CD8-positive, alpha-beta memory T cell (primary cell): ENCODE measurements around the gene DCAF8. TPM values are rescaled to one million over a fixed set of nuclear protein-coding genes. Genes with fewer than 3 reads are reported as not detected.
A peak's percentile ranks its signal among the peaks of the same experiment; 100 is the strongest.

ENCODE experiments used
- CTCF ChIA-PET: fragments of 350-600 bp; sonication (Branson Sonifier 250); formaldehyde crosslinking; loops from one replicate; lab custom pipeline; 2021; ENCODE audit warnings: antibody characterized with exemption; lab: Charles Lee
- POLR2A ChIA-PET: fragments of 350-600 bp; sonication (Branson Sonifier 250); formaldehyde crosslinking; loops from one replicate; lab custom pipeline; 2021; ENCODE audit warnings: antibody characterized with exemption; lab: Charles Lee
- DNase-seq, 5 donors: peaks; one replicate each; pipeline versions ENCODE4 v3.0.0 to v3.0.0-alpha.2; 2020 to 2022; ENCODE audit warnings: mixed read lengths in 1 of 5
- H3K27ac ChIP-seq: one replicate; pipeline ENCODE4 v1.7.0; 2013; ENCODE audit warnings: low read depth, mild to moderate bottlenecking, low read length, moderate library complexity
- H3K27me3 ChIP-seq: 2 replicates; pipeline ENCODE4 v1.7.0; 2013; ENCODE audit warnings: low read length, mild to moderate bottlenecking; ENCODE audit not compliant: insufficient read depth, poor library complexity, severe bottlenecking
- H3K36me3 ChIP-seq: 2 replicates; pipeline ENCODE4 v1.7.0; 2013; ENCODE audit warnings: mild to moderate bottlenecking, low read length, moderate library complexity; ENCODE audit not compliant: insufficient read depth
- H3K4me1 ChIP-seq: 2 replicates; pipeline ENCODE4 v1.7.0; 2013; ENCODE audit warnings: mild to moderate bottlenecking, low read length, moderate library complexity; ENCODE audit not compliant: insufficient read depth
- H3K4me3 ChIP-seq: 2 replicates; pipeline ENCODE4 v1.7.0; 2013; ENCODE audit warnings: mild to moderate bottlenecking, low read length
- H3K9me3 ChIP-seq: 2 replicates; pipeline ENCODE4 v1.7.0; 2013; ENCODE audit warnings: mild to moderate bottlenecking, low read length
- H3K27ac Mint-ChIP-seq, 8 donors: one replicate each; pipeline ENCODE4 v1.8.0; 2020 to 2021; ENCODE audit warnings: mixed read lengths in 8 of 8, mild to moderate bottlenecking in 6 of 8, inconsistent platforms in 3 of 8, moderate library complexity in 3 of 8
- H3K27me3 Mint-ChIP-seq, 2 donors: one replicate each; pipeline ENCODE4 v1.8.0; 2020 to 2021; ENCODE audit warnings: mixed read lengths in 2 of 2, mild to moderate bottlenecking in 1 of 2, moderate library complexity in 1 of 2
- H3K36me3 Mint-ChIP-seq, 3 donors: one replicate each; pipeline ENCODE4 v1.8.0; 2020 to 2021; ENCODE audit warnings: mixed read lengths in 3 of 3, inconsistent platforms in 1 of 3, mild to moderate bottlenecking in 1 of 3
- H3K4me1 Mint-ChIP-seq, 3 donors: one replicate each; pipeline ENCODE4 v1.8.0; 2020 to 2021; ENCODE audit warnings: mixed read lengths in 3 of 3, inconsistent platforms in 1 of 3, mild to moderate bottlenecking in 1 of 3
- H3K4me3 Mint-ChIP-seq, 7 donors: one replicate each; pipeline ENCODE4 v1.8.0; 2020 to 2021; ENCODE audit warnings: mixed read lengths in 7 of 7, mild to moderate bottlenecking in 6 of 7, moderate library complexity in 4 of 7, inconsistent platforms in 2 of 7
- H3K9me3 Mint-ChIP-seq, 5 donors: one replicate each; pipeline ENCODE4 v1.8.0; 2020 to 2022; ENCODE audit warnings: mixed read lengths in 5 of 5, mild to moderate bottlenecking in 3 of 5, moderate library complexity in 2 of 5, inconsistent platforms in 1 of 5
- polyA plus RNA-seq: library from polyadenylated mRNA; unstranded; fragments of 300-500 nt; fragmentation: Illumina TruSeq; gene quantifications from one replicate; pipeline ENCODE4 v1.2.3, GENCODE V29; 2021
- total RNA-seq, 2 experiments: library from RNA; stranded (reverse); gene quantifications; one replicate each; pipeline ENCODE4 v1.2.3, GENCODE V29; 2021

The DCAF8 gene
- total and polyA plus RNA-seq, 3 experiments from 2014 or later, result 54.2 to 97.0 (median 95.6) TPM

DNA sequence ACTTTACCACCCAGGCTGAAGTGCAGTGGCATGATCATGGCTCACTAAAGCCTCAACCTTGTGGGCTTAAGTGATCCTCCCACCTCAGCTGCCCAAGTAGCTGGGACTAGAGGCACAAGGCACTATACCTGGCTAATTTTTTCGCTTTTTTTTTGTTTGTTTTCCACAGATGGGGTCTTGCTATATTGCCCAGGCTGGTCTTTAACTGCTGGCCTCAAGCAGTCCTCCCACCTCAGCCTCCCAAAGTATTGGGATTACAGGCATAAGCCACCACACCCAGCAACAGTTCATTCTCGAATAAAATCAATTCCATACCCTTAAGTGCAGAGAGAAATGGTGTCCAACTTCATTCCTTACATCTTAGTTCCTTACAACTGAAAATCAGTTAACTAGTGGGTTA, 24.8 kb downstream of the DCAF8 start:
- Histone ChIP-seq H3K4me1 (no peaks in the 10 kb centered on the region), H3K36me3 (peaks cover 50% of the 10 kb centered on the region), H3K9me3 (no peaks in the 10 kb centered on the region), H3K27ac (no peak overlapping the region), H3K27me3 (no peaks in the 10 kb centered on the region), H3K4me3 (no peak overlapping the region)
- Mint-ChIP-seq H3K27me3 (no peaks in the 10 kb centered on the region), H3K4me1 (peaks cover 12 to 33% (median 22%) of the 10 kb centered on the region in 3 donors), H3K27ac (no peak overlapping the region), H3K9me3 (no peaks in the 10 kb centered on the region), H3K4me3 (no peak overlapping the region), H3K36me3 (peaks cover 16 to 85% (median 24%) of the 10 kb centered on the region in 3 donors)
- POLR2A ChIA-PET, result interaction anchor here (0.5 kb wide), 1 partner anchor 155 kb away, joined by 3 read pairs; no protein-coding TSS in a partner anchor
- no peak for DNase-seq
- CTCF ChIA-PET, result interaction anchor here (0.8 kb wide), 1 partner anchor 54 kb away, joined by 3 read pairs; no protein-coding TSS in a partner anchor

GRCh38 chr1:160236806-160237205, 25.5 kb downstream of the DCAF8 start:
- peak overlapping the region in 2 of 8 donors; percentile 31 to 75 for H3K27ac Mint-ChIP-seq
- H3K4me1 ChIP-seq, result no peaks in the 10 kb centered on the region
- H3K4me3 ChIP-seq, result no peak overlapping the region
- H3K9me3 Mint-ChIP-seq, result no peaks in the 10 kb centered on the region
- H3K4me3 Mint-ChIP-seq, result no peak overlapping the region
- H3K27me3 Mint-ChIP-seq, result no peaks in the 10 kb centered on the region
- DNase-seq, result no peak
- H3K27me3 ChIP-seq, result no peaks in the 10 kb centered on the region
- peaks cover 12 to 33% (median 20%) of the 10 kb centered on the region in 3 donors for H3K4me1 Mint-ChIP-seq
- H3K27ac ChIP-seq, result no peak overlapping the region
- peaks cover 16 to 82% (median 22%) of the 10 kb centered on the region in 3 donors for H3K36me3 Mint-ChIP-seq
- ChIA-PET POLR2A (no interaction called here), CTCF (no interaction called here)
- H3K36me3 ChIP-seq, result peaks cover 46% of the 10 kb centered on the region
- no peaks in the 10 kb centered on the region for H3K9me3 ChIP-seq

DNA sequence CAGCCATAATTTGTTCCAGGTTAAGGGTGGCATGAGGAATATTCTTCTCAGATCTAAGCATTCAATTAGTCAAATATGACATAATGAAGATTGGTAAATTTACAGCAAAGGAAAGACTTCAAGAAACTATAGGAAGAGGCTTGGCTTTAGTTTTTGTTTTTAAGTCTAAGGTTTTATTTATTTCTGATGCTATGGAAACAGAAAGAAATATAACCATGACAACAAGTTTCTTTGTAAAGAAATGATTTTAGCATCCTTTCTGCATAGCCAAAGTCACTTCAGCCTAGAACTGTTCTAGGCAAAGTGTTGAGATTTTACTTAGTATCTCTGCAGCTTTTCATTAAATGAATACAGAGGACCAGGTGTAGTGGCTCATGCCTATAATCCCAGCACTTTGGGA, 29.4 kb downstream of the DCAF8 start:
- DNase-seq, result no peak
- peaks cover 54% of the 10 kb centered on the region for H3K36me3 ChIP-seq
- Mint-ChIP-seq H3K36me3 (peaks cover 7 to 84% (median 20%) of the 10 kb centered on the region in 3 donors), H3K4me3 (no peak overlapping the region), H3K27ac (peak overlapping the region in 4 of 8 donors; percentile 25 to 78 (median 56)), H3K27me3 (no peaks in the 10 kb centered on the region), H3K9me3 (no peaks in the 10 kb centered on the region), H3K4me1 (peaks cover 10 to 23% (median 20%) of the 10 kb centered on the region in 3 donors)
- no peak overlapping the region for H3K4me3 ChIP-seq
- no peak overlapping the region for H3K27ac ChIP-seq
- POLR2A ChIA-PET, result no interaction called here
- no peaks in the 10 kb centered on the region for H3K4me1 ChIP-seq
- H3K9me3 ChIP-seq, result no peaks in the 10 kb centered on the region
- CTCF ChIA-PET, result interaction anchor here (1.1 kb wide), 1 partner anchor 19 kb away, joined by 5 read pairs; no protein-coding TSS in a partner anchor
- no peaks in the 10 kb centered on the region for H3K27me3 ChIP-seq

GRCh38 chr1:160228431-160228830, 33.9 kb downstream of the DCAF8 start:
- no peaks in the 10 kb centered on the region for H3K27me3 Mint-ChIP-seq
- peaks cover 1 to 8% (median 8%) of the 10 kb centered on the region in 3 donors for H3K4me1 Mint-ChIP-seq
- peak overlapping the region in 2 of 8 donors; percentile 19 to 54 for H3K27ac Mint-ChIP-seq
- H3K4me3 Mint-ChIP-seq, result no peak overlapping the region
- Histone ChIP-seq H3K36me3 (peaks cover 72% of the 10 kb centered on the region), H3K4me1 (no peaks in the 10 kb centered on the region), H3K4me3 (no peak overlapping the region), H3K27me3 (no peaks in the 10 kb centered on the region), H3K27ac (no peak overlapping the region), H3K9me3 (no peaks in the 10 kb centered on the region)
- POLR2A ChIA-PET, result interaction anchor here (0.6 kb wide), 1 partner anchor 23 kb away, joined by 3 read pairs; no protein-coding TSS in a partner anchor
- peaks cover 0 to 48% (median 18%) of the 10 kb centered on the region in 3 donors for H3K36me3 Mint-ChIP-seq
- CTCF ChIA-PET, result interaction anchor here (1.5 to 1.6 kb wide), 3 partner anchors 23 to 143 kb away, joined by 4 to 7 read pairs (median 7); no protein-coding TSS in a partner anchor
- no peak for DNase-seq
- H3K9me3 Mint-ChIP-seq, result no peaks in the 10 kb centered on the region

- H3K27ac ChIP-seq, result no peak overlapping the region
- no peak overlapping the region for H3K4me3 ChIP-seq
- H3K27me3 ChIP-seq, result no peaks in the 10 kb centered on the region
- peaks cover 81% of the 10 kb centered on the region for H3K36me3 ChIP-seq
- Mint-ChIP-seq H3K27me3 (no peaks in the 10 kb centered on the region), H3K4me1 (no peaks in the 10 kb centered on the region), H3K9me3 (no peaks in the 10 kb centered on the region), H3K36me3 (peaks cover 0 to 40% (median 22%) of the 10 kb centered on the region in 3 donors), H3K27ac (no peak overlapping the region), H3K4me3 (no peak overlapping the region)
- POLR2A ChIA-PET, result no interaction called here
- H3K9me3 ChIP-seq, result no peaks in the 10 kb centered on the region
- CTCF ChIA-PET, result interaction anchor here (1.5 to 1.6 kb wide), 2 partner anchors 24 to 142 kb away, joined by 4 to 7 read pairs; no protein-coding TSS in a partner anchor
- no peaks in the 10 kb centered on the region for H3K4me1 ChIP-seq
- no peak for DNase-seq
Observed at GRCh38 chr1:160227561-160227960, 34.8 kb downstream of the DCAF8 start.

- CTCF ChIA-PET, result no interaction called here
- no peaks in the 10 kb centered on the region for H3K27me3 Mint-ChIP-seq
- Histone ChIP-seq H3K27me3 (no peaks in the 10 kb centered on the region), H3K27ac (no peak overlapping the region), H3K36me3 (peaks cover 86% of the 10 kb centered on the region), H3K4me3 (no peak overlapping the region), H3K9me3 (no peaks in the 10 kb centered on the region), H3K4me1 (no peaks in the 10 kb centered on the region)
- peak overlapping the region in 1 of 8 donors; percentile 23 for H3K27ac Mint-ChIP-seq
- no peak for DNase-seq
- POLR2A ChIA-PET, result no interaction called here
- H3K4me3 Mint-ChIP-seq, result no peak overlapping the region
- no peaks in the 10 kb centered on the region for H3K4me1 Mint-ChIP-seq
- no peaks in the 10 kb centered on the region for H3K9me3 Mint-ChIP-seq
- peaks cover 2 to 38% (median 26%) of the 10 kb centered on the region in 3 donors for H3K36me3 Mint-ChIP-seq
Observed at GRCh38 chr1:160227034-160227433, 35.3 kb downstream of the DCAF8 start.

- H3K27ac ChIP-seq, result no peak overlapping the region
- CTCF ChIA-PET, result no interaction called here
- no peaks in the 10 kb centered on the region for H3K27me3 ChIP-seq
- no peak for DNase-seq
- Mint-ChIP-seq H3K4me1 (no peaks in the 10 kb centered on the region), H3K9me3 (no peaks in the 10 kb centered on the region), H3K36me3 (peaks cover 4 to 36% (median 29%) of the 10 kb centered on the region in 3 donors), H3K4me3 (no peak overlapping the region), H3K27me3 (no peaks in the 10 kb centered on the region), H3K27ac (no peak overlapping the region)
- H3K36me3 ChIP-seq, result peaks cover 82% of the 10 kb centered on the region
- H3K4me1 ChIP-seq, result no peaks in the 10 kb centered on the region
- POLR2A ChIA-PET, result no interaction called here
- no peaks in the 10 kb centered on the region for H3K9me3 ChIP-seq
- H3K4me3 ChIP-seq, result no peak overlapping the region
Observed at GRCh38 chr1:160226623-160227022, 35.7 kb downstream of the DCAF8 start.

DNA sequence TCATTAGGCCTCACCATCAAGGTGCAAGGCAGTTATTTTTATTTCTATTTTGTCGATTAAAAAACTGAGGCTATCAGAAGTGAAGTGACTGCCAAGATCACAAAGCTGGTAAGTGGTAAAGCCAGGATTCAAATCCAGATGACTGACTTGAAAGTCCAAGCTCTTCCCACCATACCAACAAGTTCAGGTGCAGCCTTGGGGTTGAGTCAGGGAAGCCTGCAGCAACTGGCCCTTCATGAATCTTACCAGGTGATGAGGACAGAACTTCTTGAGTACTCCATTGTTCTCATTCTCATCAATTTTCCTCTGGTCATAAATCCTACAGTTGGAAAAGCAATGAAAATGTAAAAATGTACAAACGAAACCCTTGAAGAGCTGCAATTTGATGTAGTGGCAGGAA, 37.0 kb downstream of the DCAF8 start:
- no peaks in the 10 kb centered on the region for H3K27me3 ChIP-seq
- H3K36me3 ChIP-seq, result peaks cover 79% of the 10 kb centered on the region
- ChIA-PET CTCF (interaction anchor here (0.7 kb wide), 1 partner anchor 66 kb away, joined by 3 read pairs; no protein-coding TSS in a partner anchor), POLR2A (no interaction called here)
- peak overlapping the region in 1 of 8 donors; percentile 50 for H3K27ac Mint-ChIP-seq
- no peak overlapping the region for H3K4me3 ChIP-seq
- H3K27me3 Mint-ChIP-seq, result no peaks in the 10 kb centered on the region
- no peaks in the 10 kb centered on the region for H3K4me1 ChIP-seq
- no peaks in the 10 kb centered on the region for H3K9me3 ChIP-seq
- H3K27ac ChIP-seq, result no peak overlapping the region
- no peak for DNase-seq
- H3K4me3 Mint-ChIP-seq, result no peak overlapping the region
- peaks cover 4 to 25% (median 23%) of the 10 kb centered on the region in 3 donors for H3K36me3 Mint-ChIP-seq
- no peaks in the 10 kb centered on the region for H3K4me1 Mint-ChIP-seq
- H3K9me3 Mint-ChIP-seq, result no peaks in the 10 kb centered on the region
